ENCODE results near the gene SNAI3.
"Not testable (repeated sequence)": the region's sequence is repeated elsewhere in the genome, so short reads cannot be mapped to it uniquely, and the experiment has no call there.

SNAI3 gene

DNA sequence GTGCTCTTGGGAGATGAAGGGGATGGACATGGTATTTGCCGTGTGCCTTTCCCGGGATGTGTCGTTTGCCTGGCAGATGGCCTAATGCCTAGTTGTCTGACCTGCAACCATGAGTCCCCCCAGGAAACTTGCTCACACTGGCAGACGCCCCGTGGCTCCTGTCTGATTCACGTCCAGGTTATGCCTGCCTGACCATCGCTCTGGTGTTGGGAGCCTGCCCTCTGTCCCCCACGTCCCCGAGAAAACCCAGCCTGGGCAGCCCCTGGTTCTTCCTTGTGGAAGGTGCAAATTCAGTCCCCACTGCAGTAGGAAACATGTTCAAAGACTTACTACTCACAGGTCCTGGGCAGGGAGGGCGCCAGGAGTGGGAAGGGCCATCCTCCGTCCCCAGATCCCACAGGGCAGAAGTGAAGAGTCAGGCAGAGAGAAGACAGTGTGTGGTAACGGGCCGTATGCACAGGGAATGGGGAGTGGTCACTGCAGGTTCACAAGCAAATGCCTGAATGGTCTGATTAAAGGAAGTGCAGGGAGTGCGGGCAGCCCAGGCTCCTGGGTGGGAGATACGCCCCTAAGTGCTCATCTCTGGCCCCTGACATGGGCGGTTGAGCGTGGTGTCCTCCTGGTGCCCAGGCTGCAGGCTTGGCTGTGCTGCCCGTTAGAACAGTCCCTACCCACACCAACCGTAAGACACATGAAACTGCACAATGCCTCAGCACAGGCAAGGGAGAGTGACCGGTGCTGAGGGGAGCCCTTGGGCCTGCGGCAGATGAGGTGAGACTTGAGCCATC, 4.2 kb upstream of the SNAI3 start:
- no peak for DNase-seq

- peak; percentile 86 for DNase-seq
These were observed 1.9 kb upstream of the SNAI3 start for GRCh38 chr16:88688013-88688778.

DNA sequence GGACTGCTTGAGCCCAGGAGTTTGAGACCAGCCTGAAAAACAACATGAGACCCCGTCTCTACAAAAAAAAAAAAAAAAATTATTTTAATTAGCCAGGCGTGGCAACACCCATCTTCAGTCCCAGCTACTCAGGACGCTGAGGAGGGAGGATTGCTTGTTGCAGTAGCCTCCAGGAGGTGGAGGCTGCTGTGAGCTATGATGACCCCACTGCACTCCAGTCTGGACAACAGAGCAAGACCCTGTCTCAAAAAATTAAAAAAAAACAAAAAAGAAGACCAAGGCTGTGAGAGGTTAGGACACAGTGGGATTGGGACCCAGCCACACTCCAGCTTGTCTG, 1.3 kb upstream of the SNAI3 start:
- no peak for DNase-seq

- peak; percentile 25 for DNase-seq
These were observed 908 bp upstream of the SNAI3 start for GRCh38 chr16:88687254-88687576.

DNA sequence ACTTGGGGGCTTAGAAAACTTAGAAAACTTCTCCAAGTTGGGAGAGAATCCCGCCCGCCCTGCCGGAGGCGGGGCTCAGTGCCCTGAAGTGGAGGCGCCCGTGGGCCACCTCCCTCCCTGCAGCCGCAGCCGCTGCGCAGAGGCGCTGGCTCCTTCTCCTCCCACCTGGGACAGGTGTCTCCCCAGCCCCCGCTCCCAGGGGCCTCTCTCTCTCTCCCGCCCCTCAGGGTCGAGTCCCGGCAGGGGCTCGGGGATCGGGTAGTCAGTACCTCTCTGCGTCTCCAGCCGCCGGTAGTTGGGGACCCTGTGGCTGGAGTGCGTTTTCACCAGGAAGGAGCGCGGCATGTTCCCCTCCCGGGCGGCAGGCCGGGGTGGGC, 257 bp downstream of the SNAI3 start:
- DNase-seq: peak; percentile 84

DNA sequence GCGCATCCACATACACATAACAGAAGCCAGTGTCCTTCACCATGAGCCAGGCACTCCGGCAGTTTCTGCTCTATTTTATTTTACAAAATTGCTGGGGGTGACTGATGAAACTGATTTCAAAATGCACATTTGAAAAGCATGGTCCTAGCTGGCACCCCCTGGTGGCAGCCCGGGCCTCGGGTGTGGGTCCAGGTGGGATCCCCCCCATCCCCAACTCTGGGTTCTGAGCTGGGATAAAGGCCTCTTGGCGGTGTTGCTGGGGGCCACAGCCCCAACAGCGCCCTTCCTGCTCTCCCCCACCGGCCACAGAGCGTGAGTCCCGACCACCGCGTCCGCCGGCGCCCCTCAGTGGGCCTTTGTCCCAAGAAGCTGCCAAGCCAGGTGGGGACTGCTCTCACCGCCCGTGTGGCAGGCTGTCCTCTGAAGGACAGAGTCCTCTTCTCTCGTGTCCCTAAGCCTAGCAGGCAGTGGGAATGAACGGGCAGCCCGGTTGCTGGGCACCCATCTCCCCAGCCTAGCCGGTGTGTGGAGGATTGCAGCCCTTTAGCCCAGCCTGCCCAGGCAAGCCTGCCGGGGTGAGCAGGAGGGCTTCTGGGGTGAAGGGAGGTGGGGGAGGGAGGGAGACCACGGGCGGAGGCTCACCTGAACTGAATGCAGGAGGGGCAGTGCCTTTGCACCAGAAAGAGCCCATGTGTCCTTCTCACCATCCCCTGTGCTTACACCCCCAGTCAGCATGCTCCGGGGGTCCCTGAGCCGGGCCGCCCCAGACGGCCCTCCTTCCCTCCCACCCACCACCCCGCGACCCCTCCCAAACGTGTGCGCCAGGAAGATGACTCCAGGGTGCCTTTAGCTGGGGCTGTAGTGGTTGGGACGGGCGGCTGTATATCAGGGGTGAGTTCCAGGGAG, 898 bp downstream of the SNAI3 start:
- peak; percentile 60 for DNase-seq

- no peak for DNase-seq
These were observed 1.6 kb downstream of the SNAI3 start for GRCh38 chr16:88684569-88685155.

DNA sequence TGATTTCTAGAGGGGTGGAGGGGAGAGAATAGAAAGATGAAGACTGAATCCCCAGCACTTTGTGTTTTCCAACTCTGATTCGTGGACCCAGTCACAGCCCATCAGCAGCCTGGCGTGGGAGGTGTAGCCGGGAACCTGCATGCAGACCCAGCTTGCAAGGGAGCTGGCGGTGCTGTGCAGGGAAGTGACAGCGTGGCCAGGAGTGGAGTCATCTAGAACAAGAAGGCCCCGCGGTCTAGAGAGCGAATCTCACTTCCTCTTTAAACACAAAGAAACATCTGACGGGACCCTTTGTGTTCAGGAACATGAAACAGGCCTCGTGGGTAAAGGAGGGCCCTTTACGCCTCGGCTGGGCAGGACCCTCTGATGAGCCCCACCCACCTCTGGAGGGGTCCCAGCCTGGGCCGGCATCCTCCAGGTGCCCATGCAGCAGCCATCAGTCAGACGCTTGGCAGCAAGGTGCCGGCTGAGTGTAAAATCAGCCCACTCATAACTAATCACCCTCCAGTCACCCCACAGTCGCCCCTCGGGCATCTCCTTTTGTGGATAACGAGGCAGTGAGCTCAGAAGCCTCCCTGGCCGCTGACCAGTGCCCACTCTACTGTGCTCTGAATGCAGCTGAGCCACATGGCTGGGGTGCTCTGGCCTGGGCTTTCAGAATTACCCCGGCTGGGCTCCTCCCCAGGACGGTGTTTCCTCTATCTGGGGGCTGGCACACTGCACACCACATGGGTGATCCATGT, 4.4 kb downstream of the SNAI3 start:
- peak; percentile 19 for DNase-seq

DNA sequence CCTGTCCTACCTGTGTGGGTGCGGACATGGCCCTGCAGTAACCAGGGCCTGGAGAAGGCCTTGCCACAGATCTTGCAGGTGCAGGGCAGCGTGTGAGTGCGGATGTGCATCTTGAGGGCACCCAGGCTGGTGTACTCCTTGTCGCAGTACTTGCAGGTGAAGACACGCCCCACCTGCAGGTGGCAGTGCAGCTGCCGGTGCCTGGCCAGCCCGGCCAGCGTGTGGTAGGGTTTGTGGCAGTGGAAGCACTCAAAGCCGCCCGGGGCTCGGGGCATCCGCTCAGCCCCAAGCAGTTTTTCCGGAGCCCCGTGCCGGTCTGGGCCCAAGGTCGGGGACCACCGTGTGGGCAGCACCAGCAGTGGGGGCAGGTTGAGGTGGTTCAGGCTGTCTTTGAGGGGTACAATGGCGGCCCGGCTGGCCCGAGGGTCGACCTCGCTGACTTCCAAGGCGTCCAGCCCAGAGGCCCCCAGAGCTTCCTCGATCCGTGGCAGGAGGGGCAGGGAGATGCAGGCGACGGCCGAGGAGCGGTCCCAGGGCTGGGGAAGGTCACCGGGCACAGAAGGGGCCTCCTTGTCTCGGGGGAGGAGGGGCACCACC, 5.1 kb downstream of the SNAI3 start:
- peak; percentile 86 for DNase-seq

GRCh38 chr16:88680554-88681083, 5.7 kb downstream of the SNAI3 start:
- DNase-seq: no peak

DNA sequence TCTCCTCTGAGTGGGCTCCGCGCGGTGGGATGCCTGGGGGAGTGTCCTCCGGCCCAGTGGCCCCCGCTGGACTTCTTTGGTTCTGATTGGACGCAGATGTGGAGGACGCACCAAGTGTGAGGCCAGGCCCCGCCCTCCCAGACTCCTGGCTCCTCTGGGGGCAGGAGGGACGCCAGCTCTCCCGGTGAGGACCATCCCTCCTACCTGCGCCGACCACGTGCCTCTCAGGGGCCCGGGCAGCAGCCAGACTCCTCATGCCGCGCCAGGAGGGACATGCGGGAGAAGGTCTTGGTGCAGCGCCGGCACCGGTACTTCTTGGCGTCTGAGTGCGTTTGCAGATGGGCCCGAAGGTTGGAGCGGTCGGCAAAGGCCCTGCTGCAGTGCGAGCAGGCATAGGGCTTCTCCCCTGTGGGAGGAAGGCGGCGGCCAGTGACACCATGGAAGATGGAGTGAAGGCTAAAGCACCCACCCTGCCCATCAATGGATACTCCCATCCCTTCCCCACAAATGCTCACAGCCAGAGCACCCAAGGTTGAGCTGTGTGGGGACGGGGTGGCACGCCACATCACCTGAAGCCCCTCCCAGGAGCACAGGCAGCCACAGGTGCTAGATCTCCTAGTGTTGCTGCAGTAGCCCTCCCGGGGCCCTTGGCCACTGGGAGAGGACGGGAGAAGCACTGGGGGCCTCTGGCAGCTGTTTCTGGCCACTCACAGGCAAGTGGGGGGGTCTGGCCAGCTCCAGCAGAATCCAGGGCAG, 7.9 kb downstream of the SNAI3 start:
- DNase-seq: no peak

DNA sequence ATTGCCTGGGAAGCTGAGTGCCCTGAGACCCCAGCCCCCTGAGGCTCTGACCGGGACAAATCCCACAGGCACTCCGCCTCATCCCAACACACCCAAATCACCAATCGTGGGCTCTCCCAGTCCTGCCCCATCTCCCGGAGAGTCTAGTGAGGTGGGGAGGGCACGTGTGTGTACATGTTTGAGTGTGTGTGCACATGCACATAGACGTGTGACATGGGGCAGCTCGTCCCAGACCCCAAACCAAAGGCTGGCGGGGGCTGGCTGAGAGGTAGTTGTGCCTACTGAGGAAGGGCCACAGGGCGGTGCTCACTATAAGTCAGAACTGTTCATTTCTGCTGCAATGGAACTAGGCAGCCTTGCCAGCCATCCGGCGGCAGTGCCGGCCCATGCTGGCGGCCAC, 8.6 kb downstream of the SNAI3 start:
- no peak for DNase-seq

GRCh38 chr16:88676502-88677242, 9.6 kb downstream of the SNAI3 start:
- no peak for DNase-seq

DNA sequence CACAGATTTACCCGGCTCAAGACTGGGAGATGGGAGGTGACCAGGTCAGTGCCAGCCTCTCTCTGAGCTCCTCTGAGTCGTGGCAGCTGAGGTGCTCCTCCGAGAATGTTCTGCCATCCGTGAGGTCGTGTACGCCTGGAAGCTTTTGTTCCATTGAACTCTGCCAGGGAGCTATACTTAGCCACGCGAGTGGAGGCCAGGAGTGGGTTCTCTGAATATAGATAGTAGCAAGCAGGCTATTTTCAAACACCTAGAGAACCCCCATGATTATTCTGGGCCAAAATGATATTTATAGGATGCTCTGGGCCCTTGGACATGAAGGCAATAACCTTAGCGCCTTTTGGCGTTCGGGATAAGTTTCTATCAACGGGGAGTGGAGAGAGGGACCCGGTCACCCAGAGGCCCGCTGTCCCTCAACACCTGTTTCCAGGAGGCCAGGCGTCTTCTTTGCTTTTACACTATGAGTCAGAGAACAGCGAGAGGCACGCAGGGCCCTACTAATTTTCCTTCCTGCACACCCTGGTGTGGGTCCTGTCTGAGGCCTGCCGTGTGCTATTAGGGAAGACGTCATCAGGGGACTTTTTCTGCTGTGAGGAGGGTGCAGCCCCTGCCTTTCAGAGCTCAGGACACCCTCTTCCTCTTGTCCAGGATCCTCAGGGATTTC, 12.5 kb downstream of the SNAI3 start:
- no peak for DNase-seq

DNA sequence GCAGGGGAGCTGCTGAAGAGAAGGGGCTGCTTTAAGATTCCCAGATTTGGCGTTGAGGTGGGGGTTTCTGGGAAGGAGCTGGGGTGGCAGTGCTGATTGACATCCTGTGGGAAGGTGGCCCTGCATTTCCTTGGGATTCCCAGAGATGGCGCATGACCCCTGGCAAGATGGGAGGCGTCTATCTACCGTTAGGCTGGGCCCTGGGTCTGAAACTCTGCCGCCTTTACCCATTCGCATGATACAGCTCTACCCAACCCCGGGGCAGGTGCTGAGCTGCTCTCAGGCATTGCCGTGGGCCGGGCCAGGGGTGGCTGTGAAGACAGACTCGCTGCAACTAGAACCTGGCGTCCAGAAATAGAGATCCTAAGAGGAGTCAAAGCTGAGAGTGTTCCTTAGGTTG, 13.5 kb downstream of the SNAI3 start:
- DNase-seq: peak; percentile 52

DNA sequence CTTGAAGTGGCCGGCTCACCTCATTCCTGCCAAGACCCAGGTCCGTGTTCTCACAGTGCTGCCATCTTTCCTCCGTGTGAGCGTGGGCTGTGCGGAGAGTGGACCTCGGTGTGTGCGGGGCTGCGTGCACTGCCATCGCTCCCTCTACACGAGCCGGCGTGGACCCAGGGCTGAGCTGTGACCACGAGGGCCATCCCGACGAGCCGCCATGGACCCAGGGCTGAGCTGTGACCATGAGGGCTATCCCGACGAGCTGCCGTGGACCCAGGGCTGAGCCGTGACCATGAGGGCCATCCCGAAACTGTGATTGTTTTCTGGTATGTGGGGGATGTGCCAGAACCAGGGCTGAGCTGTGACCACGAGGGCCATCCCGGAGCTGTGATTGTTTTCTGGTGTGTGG, 14.5 kb downstream of the SNAI3 start:
- no peak for DNase-seq

GRCh38 chr16:88669980-88670379, 16.3 kb downstream of the SNAI3 start:
- no peak for DNase-seq

DNA sequence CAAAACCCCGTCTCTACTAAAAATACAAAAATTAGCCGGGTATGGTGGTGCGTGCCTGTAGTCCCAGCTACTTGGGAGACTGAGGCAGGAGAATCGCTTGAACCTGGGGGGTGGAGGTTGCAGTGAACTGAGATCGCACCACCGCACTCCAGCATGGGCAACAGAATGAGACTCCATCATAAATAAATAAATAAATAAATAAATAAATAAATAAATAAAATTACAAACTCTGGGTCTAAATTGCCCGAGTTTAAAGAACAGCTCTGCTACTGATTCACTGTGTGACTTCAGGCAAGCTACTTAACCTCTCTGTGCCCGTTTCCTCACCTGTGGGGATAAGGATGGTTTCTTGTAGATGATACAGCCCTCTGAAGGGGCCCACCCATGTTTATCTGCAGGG, 16.8 kb downstream of the SNAI3 start:
- DNase-seq: not testable (repeated sequence)

- DNase-seq: no peak
These were observed 18.8 kb downstream of the SNAI3 start for GRCh38 chr16:88667461-88667860.

- DNase-seq: no peak
These were observed 20.7 kb downstream of the SNAI3 start for GRCh38 chr16:88665570-88665969.
